SK-N-SH treated with all-trans-retinoic acid at 6 μM for 48 hours (cell line): ENCODE data around the gene TMX4.

Source experiments
- ATAC-seq: fragments of 200-7000 bp; cut with Tn5 transposase; 3 replicates; pipeline ENCODE4 v1.9.1; 2020; ENCODE audit warnings: mild to moderate bottlenecking, moderate library complexity
- ARNTL ChIP-seq: fragments of 450-650 bp; formaldehyde crosslinking; IDR thresholded peaks from 2 replicates; pipeline ENCODE4 v1.5.0; 2020; ENCODE audit warnings: low read depth, mild to moderate bottlenecking, moderate library complexity, borderline replicate concordance
- BACH2 ChIP-seq: fragments of 250-450 bp; sonication (Bioruptor Pico); IDR thresholded peaks from 2 replicates; pipeline ENCODE4 v1.9.0; 2021; ENCODE audit warnings: mild to moderate bottlenecking, borderline replicate concordance
- CREB5 ChIP-seq: fragments of 250-450 bp; sonication (Bioruptor Pico); IDR thresholded peaks from 2 replicates; pipeline ENCODE4 v1.5.1; 2020; ENCODE audit warnings: low read depth, mild to moderate bottlenecking, moderate library complexity
- CSDC2 ChIP-seq: fragments of 250-450 bp; sonication (Bioruptor Pico); IDR thresholded peaks from 2 replicates; pipeline ENCODE4 v1.5.0; 2020; ENCODE audit warnings: mild to moderate bottlenecking, moderate library complexity
- CSRNP3 ChIP-seq: fragments of 250-450 bp; sonication (Bioruptor Pico); IDR thresholded peaks from 2 replicates; pipeline ENCODE4 v1.5.1; 2021; ENCODE audit warnings: mild to moderate bottlenecking, moderate library complexity
- ESRRG ChIP-seq: fragments of 250-450 bp; sonication (Bioruptor Pico); IDR thresholded peaks from 2 replicates; pipeline ENCODE4 v1.6.1; 2021; ENCODE audit warnings: mild to moderate bottlenecking
- GLIS3 ChIP-seq: fragments of 250-450 bp; sonication (Bioruptor Pico); IDR thresholded peaks from 2 replicates; pipeline ENCODE4 v1.5.0; 2020; ENCODE audit warnings: mild to moderate bottlenecking, moderate library complexity
- ISL1 ChIP-seq: fragments of 250-450 bp; sonication (Bioruptor Pico); IDR thresholded peaks from 2 replicates; pipeline ENCODE4 v2.1.2; 2022; ENCODE audit warnings: mild to moderate bottlenecking, moderate library complexity
- OSR1 ChIP-seq: fragments of 250-450 bp; sonication (Bioruptor Pico); IDR thresholded peaks from 2 replicates; pipeline ENCODE4 v1.8.0; 2022; ENCODE audit warnings: moderate library complexity, mild to moderate bottlenecking, inconsistent platforms
- PATZ1 ChIP-seq: fragments of 250-450 bp; sonication (Bioruptor Pico); IDR thresholded peaks from 2 replicates; pipeline ENCODE4 v1.8.0; 2020; ENCODE audit warnings: mild to moderate bottlenecking, moderate library complexity, borderline replicate concordance
- POU6F1 ChIP-seq: fragments of 250-450 bp; sonication (Bioruptor Pico); IDR thresholded peaks from 2 replicates; pipeline ENCODE4 v1.8.0; 2021; ENCODE audit warnings: low read depth, mild to moderate bottlenecking, moderate library complexity, borderline replicate concordance
- PPARA ChIP-seq: fragments of 250-450 bp; sonication (Bioruptor Pico); IDR thresholded peaks from 2 replicates; pipeline ENCODE4 v1.5.0; 2020; ENCODE audit warnings: mild to moderate bottlenecking, borderline replicate concordance
- RARB ChIP-seq: fragments of 250-450 bp; sonication (Bioruptor Pico); IDR thresholded peaks from 2 replicates; pipeline ENCODE4 v1.8.0; 2021; ENCODE audit warnings: mild to moderate bottlenecking, moderate library complexity
- SNAI2 ChIP-seq: fragments of 250-450 bp; sonication (Bioruptor Pico); IDR thresholded peaks from 2 replicates; pipeline ENCODE4 v1.5.0; 2020; ENCODE audit warnings: mild to moderate bottlenecking, moderate library complexity
- TCF4 ChIP-seq: fragments of 250-450 bp; sonication (Bioruptor Pico); IDR thresholded peaks from 2 replicates; pipeline ENCODE4 v1.8.0; 2021; ENCODE audit warnings: mild to moderate bottlenecking, moderate library complexity, borderline replicate concordance
- TOX ChIP-seq: fragments of 250-450 bp; sonication (Bioruptor Pico); IDR thresholded peaks from 2 replicates; pipeline ENCODE4 v1.8.0; 2021; ENCODE audit warnings: mild to moderate bottlenecking, moderate library complexity, borderline replicate concordance
- TSHZ2 ChIP-seq: fragments of 250-450 bp; sonication (Bioruptor Pico); IDR thresholded peaks from 2 replicates; pipeline ENCODE4 v1.5.0; 2020; ENCODE audit warnings: mild to moderate bottlenecking, moderate library complexity
- ZC3H10 ChIP-seq: fragments of 250-450 bp; sonication (Bioruptor Pico); IDR thresholded peaks from 2 replicates; pipeline ENCODE4 v1.5.1; 2021; ENCODE audit warnings: mild to moderate bottlenecking, moderate library complexity
- ZFP3 ChIP-seq: fragments of 250-450 bp; sonication (Bioruptor Pico); IDR thresholded peaks from 2 replicates; pipeline ENCODE4 v1.5.0; 2020; ENCODE audit warnings: mild to moderate bottlenecking, moderate library complexity
- ZFP30 ChIP-seq: fragments of 450-650 bp; formaldehyde crosslinking; IDR thresholded peaks from 2 replicates; pipeline ENCODE4 v1.5.0; 2022; ENCODE audit warnings: mild to moderate bottlenecking, moderate library complexity
- ZNF565 ChIP-seq: fragments of 450-650 bp; formaldehyde crosslinking; conservative IDR thresholded peaks from 2 replicates; pipeline ENCODE4 v1.5.0; 2020; ENCODE audit warnings: low read depth, mild to moderate bottlenecking, moderate library complexity
- ZNF70 ChIP-seq: fragments of 450-650 bp; formaldehyde crosslinking; IDR thresholded peaks from 2 replicates; pipeline ENCODE4 v1.5.0; 2020; ENCODE audit warnings: mild to moderate bottlenecking, moderate library complexity
- ZNF8 ChIP-seq: fragments of 450-650 bp; formaldehyde crosslinking; IDR thresholded peaks from 2 replicates; pipeline ENCODE4 v1.5.0; 2020; ENCODE audit warnings: mild to moderate bottlenecking, moderate library complexity

Gene TMX4

GRCh38 chr20:8066662-8067061, 47.1 kb upstream of the TMX4 start:
- ATAC-seq: peak; percentile 61
- TF ChIP-seq CSDC2 (CRISPR knock-in tag) (no peak), ARNTL (CRISPR knock-in tag) (no peak), ZNF565 (CRISPR knock-in tag) (no peak), ZFP30 (CRISPR knock-in tag) (no peak), PPARA (CRISPR knock-in tag) (no peak), CREB5 (no peak), TSHZ2 (CRISPR knock-in tag) (no peak), ISL1 (CRISPR knock-in tag) (no peak), ZFP3 (CRISPR knock-in tag) (no peak), TCF4 (CRISPR knock-in tag) (no peak), ZC3H10 (CRISPR knock-in tag) (no peak), ZNF8 (CRISPR knock-in tag) (no peak)

- no peak for ATAC-seq
- TF ChIP-seq ZNF565 (CRISPR knock-in tag) (no peak), SNAI2 (CRISPR knock-in tag) (no peak), POU6F1 (CRISPR knock-in tag) (no peak), PPARA (CRISPR knock-in tag) (no peak), ZNF70 (CRISPR knock-in tag) (no peak), ZFP3 (CRISPR knock-in tag) (no peak), BACH2 (no peak), GLIS3 (CRISPR knock-in tag) (no peak), CREB5 (no peak), CSRNP3 (CRISPR knock-in tag) (no peak), ESRRG (CRISPR knock-in tag) (no peak), CSDC2 (CRISPR knock-in tag) (no peak), RARB (no peak)
- TF ChIP-seq, all 23 proteins: peak for 0
These were observed 46.1 kb upstream of the TMX4 start for GRCh38 chr20:8065691-8066090.

- peak; percentile 76 for ATAC-seq
- TF ChIP-seq ISL1 (CRISPR knock-in tag) (peak; percentile 40; the same call in 1 of the 2 replicates), ZFP30 (CRISPR knock-in tag) (no peak), ZC3H10 (CRISPR knock-in tag) (no peak; the same call in 1 of the 2 replicates), TCF4 (CRISPR knock-in tag) (no peak), ZFP3 (CRISPR knock-in tag) (no peak), TOX (CRISPR knock-in tag) (peak; percentile 92), ESRRG (CRISPR knock-in tag) (no peak), CSRNP3 (CRISPR knock-in tag) (no peak), ZNF8 (CRISPR knock-in tag) (no peak), RARB (peak; percentile 69; the same call in 1 of the 2 replicates), ARNTL (CRISPR knock-in tag) (no peak), ZNF70 (CRISPR knock-in tag) (no peak), PPARA (CRISPR knock-in tag) (no peak), OSR1 (no peak), CREB5 (no peak), CSDC2 (CRISPR knock-in tag) (no peak), BACH2 (no peak), PATZ1 (CRISPR knock-in tag) (no peak; the same call in 1 of the 2 replicates), ZNF565 (CRISPR knock-in tag) (no peak), SNAI2 (CRISPR knock-in tag) (no peak)
These were observed 43.2 kb upstream of the TMX4 start for GRCh38 chr20:8062756-8063155.
